PC-3 (cell line): ENCODE results near the gene TBC1D14.

Experiments used
- CTCF ChIP-seq: fragments of 300-600 bp; sonication (generic); conservative IDR thresholded peaks from 2 replicates; pipeline ENCODE4 v1.5.1; 2017; ENCODE audit warnings: antibody characterized with exemption, low read depth, mild to moderate bottlenecking, low read length
- EZH2 ChIP-seq: fragments of 300-600 bp; sonication (generic); IDR thresholded peaks from one replicate; pipeline ENCODE4 v1.6.1; 2017; ENCODE audit warnings: antibody characterized with exemption, mild to moderate bottlenecking, low read length; ENCODE audit not compliant: unreplicated experiment

- TF ChIP-seq CTCF: no peak
- no peak for TF ChIP-seq EZH2
These were observed 75.2 kb downstream of the TBC1D14 start for GRCh38 chr4:6984612-6985425.
